ENCODE results near the gene SEC24C. TPM values are rescaled to one million over a fixed set of nuclear protein-coding genes. Genes with fewer than 3 reads are reported as not detected.

Gene SEC24C
- total and polyA plus RNA-seq, 2 of the 13 experiments (the other 11 are each of a cell fraction or from before 2014, with no cell fraction given), result 63.1 to 66.4 TPM

DNA sequence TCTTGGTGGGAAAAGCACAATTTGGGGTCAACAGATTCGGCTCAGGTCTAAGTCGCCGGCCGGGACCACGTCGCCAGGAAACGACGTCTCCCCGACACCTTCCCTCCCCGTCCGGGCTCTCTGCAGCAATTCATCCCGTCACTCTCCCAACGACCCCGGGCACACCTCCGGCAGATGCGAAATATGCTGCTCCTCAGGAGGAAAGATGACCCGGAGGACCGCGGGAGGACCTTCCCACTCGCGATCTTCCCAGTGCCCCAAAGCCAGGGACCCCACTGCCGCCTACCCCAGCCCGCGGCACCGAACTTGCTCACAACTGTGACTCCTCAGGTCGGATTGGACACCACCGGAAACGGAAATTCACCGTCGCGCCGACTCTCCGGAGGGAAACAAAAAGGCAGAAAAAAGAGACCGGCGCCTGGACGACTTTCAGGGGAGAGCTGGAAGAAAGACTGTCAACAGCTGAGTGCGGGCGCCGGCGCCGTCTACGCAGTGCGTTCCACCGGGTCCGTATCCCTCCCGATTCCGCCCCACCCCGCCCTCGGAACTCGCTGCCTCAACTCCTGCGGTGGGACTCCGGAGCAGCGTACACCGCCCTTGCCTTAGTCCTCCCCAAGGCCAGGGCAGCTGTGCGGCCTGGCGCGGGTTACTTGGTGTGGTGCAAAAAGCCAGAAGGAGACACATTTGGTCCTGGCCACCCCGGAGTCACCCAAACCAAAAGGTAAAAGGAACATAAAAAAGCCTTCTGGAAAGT lies 13.8 kb upstream of the SEC24C start (continued):
- TF ChIP-seq, protein P1, sequence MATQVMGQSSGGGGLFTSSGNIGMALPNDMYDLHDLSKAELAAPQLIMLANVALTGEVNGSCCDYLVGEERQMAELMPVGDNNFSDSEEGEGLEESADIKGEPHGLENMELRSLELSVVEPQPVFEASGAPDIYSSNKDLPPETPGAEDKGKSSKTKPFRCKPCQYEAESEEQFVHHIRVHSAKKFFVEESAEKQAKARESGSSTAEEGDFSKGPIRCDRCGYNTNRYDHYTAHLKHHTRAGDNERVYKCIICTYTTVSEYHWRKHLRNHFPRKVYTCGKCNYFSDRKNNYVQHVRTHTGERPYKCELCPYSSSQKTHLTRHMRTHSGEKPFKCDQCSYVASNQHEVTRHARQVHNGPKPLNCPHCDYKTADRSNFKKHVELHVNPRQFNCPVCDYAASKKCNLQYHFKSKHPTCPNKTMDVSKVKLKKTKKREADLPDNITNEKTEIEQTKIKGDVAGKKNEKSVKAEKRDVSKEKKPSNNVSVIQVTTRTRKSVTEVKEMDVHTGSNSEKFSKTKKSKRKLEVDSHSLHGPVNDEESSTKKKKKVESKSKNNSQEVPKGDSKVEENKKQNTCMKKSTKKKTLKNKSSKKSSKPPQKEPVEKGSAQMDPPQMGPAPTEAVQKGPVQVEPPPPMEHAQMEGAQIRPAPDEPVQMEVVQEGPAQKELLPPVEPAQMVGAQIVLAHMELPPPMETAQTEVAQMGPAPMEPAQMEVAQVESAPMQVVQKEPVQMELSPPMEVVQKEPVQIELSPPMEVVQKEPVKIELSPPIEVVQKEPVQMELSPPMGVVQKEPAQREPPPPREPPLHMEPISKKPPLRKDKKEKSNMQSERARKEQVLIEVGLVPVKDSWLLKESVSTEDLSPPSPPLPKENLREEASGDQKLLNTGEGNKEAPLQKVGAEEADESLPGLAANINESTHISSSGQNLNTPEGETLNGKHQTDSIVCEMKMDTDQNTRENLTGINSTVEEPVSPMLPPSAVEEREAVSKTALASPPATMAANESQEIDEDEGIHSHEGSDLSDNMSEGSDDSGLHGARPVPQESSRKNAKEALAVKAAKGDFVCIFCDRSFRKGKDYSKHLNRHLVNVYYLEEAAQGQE (IDR thresholded peaks at IDR 0.05; ENCODE audit: borderline replicate concordance in 1 of 2, low read depth in 1 of 2, low read length in 2 of 2), result peak in 1 of 2 experiments; percentile 67; a peak in 1 of 4 replicates
- TF ChIP-seq TERF1 (CRISPR knock-in tag; IDR thresholded peaks at IDR 0.05) (no peak), HMGXB4 (CRISPR knock-in tag; IDR thresholded peaks at IDR 0.05; ENCODE audit: borderline replicate concordance in 1 of 2, low read depth in 1 of 2) (peak; percentile 74 to 93; a peak in 3 of 4 replicates), ZNF709 (CRISPR knock-in tag; IDR thresholded peaks at IDR 0.05) (no peak), SYNCRIP (IDR thresholded peaks at IDR 0.05; ENCODE audit: insufficient read depth, low read depth, low read length) (no peak), ZNF253 (CRISPR knock-in tag; IDR thresholded peaks at IDR 0.05; ENCODE audit: borderline replicate concordance) (0 out of 2 replicates have a peak, but pooled peaks have one; percentile 32), PLRG1 (conservative IDR thresholded peaks at IDR 0.05) (no peak), FOSL1 (CRISPR knock-in tag; IDR thresholded peaks at IDR 0.05; ENCODE audit: borderline replicate concordance) (0 out of 2 replicates have a peak, but pooled peaks have one; percentile 5), ZNF816 (CRISPR knock-in tag; IDR thresholded peaks at IDR 0.05; ENCODE audit: borderline replicate concordance) (no peak; the same call in 1 of the 2 replicates), DPF2 (CRISPR knock-in tag; IDR thresholded peaks at IDR 0.05; ENCODE audit: borderline replicate concordance, low read depth) (no peak), RFXANK (CRISPR knock-in tag; IDR thresholded peaks at IDR 0.05) (no peak; the same call in 1 of the 2 replicates), SIN3A (IDR thresholded peaks at IDR 0.05; ENCODE audit: borderline replicate concordance, low read depth, low read length) (peak; percentile 93; the same call in 1 of the 2 replicates), ZNF484 (CRISPR knock-in tag; IDR thresholded peaks at IDR 0.05; ENCODE audit: borderline replicate concordance, low read depth) (no peak), JUND (CRISPR knock-in tag; IDR thresholded peaks at IDR 0.05) (no peak), BORCS8-MEF2B (CRISPR knock-in tag; IDR thresholded peaks at IDR 0.05) (peak; percentile 79; the same call in 1 of the 2 replicates), PCBP2 (optimal IDR thresholded peaks at IDR 0.05; ENCODE audit: low read depth, low read length, poor library complexity, severe bottlenecking) (no peak), MTF2 (CRISPR knock-in tag; IDR thresholded peaks at IDR 0.05; ENCODE audit: borderline replicate concordance) (peak; percentile 62)
- TF ChIP-seq, protein P2, sequence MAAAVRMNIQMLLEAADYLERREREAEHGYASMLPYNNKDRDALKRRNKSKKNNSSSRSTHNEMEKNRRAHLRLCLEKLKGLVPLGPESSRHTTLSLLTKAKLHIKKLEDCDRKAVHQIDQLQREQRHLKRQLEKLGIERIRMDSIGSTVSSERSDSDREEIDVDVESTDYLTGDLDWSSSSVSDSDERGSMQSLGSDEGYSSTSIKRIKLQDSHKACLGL (CRISPR knock-in tag; IDR thresholded peaks at IDR 0.05), result peak; percentile 84
- TF ChIP-seq, protein P3, sequence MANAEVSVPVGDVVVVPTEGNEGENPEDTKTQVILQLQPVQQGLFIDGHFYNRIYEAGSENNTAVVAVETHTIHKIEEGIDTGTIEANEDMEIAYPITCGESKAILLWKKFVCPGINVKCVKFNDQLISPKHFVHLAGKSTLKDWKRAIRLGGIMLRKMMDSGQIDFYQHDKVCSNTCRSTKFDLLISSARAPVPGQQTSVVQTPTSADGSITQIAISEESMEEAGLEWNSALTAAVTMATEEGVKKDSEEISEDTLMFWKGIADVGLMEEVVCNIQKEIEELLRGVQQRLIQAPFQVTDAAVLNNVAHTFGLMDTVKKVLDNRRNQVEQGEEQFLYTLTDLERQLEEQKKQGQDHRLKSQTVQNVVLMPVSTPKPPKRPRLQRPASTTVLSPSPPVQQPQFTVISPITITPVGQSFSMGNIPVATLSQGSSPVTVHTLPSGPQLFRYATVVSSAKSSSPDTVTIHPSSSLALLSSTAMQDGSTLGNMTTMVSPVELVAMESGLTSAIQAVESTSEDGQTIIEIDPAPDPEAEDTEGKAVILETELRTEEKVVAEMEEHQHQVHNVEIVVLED (CRISPR knock-in tag; IDR thresholded peaks at IDR 0.05; ENCODE audit: borderline replicate concordance), result peak; percentile 81; the same call in 1 of the 2 replicates

All from HepG2 (cell line).